ENCODE data around the gene PLXNA2.

The PLXNA2 gene

DNA sequence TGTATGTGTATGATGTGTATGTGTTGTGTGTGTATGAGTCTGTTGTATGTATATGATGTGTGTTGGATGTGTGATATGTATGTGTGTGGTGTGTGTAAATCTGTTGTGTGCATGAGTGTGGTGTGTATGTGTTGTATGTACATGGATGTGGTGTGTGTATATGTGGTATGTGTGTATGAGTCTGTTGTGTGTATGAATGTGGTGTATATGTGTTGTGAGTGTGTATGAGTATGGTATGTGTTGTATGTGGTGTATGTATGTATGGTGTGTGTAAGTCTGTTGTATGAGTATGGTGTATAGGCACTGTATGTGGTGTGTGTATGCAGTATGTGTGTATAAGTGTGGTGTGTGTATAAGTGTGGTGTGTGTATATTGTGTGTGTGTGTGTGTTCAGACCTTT is 95.0 kb downstream of the PLXNA2 start:
- DNase-seq, result no peak
- no peaks in the 10 kb centered on the region for H3K36me3 ChIP-seq
- no peaks in the 10 kb centered on the region for H3K27me3 ChIP-seq
- peaks cover 9% of the 10 kb centered on the region; the same call in 1 of the 2 replicates for H3K4me1 ChIP-seq
- H3K4me3 ChIP-seq (ENCODE audit: low read depth, low read length), result no peak overlapping the region
- TF ChIP-seq, protein P1, sequence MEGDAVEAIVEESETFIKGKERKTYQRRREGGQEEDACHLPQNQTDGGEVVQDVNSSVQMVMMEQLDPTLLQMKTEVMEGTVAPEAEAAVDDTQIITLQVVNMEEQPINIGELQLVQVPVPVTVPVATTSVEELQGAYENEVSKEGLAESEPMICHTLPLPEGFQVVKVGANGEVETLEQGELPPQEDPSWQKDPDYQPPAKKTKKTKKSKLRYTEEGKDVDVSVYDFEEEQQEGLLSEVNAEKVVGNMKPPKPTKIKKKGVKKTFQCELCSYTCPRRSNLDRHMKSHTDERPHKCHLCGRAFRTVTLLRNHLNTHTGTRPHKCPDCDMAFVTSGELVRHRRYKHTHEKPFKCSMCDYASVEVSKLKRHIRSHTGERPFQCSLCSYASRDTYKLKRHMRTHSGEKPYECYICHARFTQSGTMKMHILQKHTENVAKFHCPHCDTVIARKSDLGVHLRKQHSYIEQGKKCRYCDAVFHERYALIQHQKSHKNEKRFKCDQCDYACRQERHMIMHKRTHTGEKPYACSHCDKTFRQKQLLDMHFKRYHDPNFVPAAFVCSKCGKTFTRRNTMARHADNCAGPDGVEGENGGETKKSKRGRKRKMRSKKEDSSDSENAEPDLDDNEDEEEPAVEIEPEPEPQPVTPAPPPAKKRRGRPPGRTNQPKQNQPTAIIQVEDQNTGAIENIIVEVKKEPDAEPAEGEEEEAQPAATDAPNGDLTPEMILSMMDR (IDR thresholded peaks at IDR 0.05; ENCODE audit: low read depth, low read length), result no peak
- H3K9me3 ChIP-seq, result no peaks in the 10 kb centered on the region

DNA sequence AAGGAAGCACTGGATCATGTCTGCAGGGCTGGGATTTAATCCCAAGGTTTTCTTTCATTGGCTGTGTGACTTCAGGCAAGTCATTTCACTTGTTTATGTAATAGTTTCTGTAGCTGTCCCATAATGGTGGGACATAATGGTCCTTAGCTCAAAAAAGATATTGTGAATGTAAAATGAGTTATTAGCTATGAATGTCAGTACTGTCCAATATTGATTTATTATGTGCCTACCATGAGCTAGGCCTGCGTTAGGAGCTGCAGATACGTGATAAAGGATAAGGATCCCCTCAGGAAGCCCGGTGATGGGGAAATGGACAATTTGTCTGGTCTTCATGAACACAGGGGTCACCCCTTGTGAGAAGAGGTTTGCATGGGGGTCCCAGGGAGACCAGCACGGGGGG is 95.8 kb downstream of the PLXNA2 start:
- TF ChIP-seq, protein P1 (IDR thresholded peaks at IDR 0.05; ENCODE audit: low read depth, low read length), result no peak

DNA sequence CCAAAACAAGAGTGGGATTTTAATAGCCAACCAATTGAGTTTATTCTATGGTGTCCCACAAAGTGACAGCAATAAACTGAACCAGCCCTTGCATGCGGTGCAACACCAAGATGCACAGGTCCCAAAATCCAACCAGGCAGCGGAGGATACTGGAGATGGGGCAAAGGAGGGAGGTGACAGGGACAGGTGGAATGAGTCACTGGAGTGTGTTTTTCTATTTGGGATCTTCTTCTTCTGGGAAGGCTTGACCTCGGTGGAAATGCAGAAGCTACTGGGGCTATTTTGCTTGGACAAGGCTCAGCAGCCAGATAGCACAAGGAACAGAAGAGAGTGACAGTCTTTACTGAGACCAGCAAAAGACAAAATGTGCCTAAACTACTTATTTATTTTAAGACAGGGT is 97.5 kb downstream of the PLXNA2 start:
- DNase-seq, result no peak
- Histone ChIP-seq H3K4me1 (peaks cover 9% of the 10 kb centered on the region; the same call in 1 of the 2 replicates), H3K27me3 (no peaks in the 10 kb centered on the region), H3K36me3 (no peaks in the 10 kb centered on the region), H3K4me3 (ENCODE audit: low read depth, low read length) (no peak overlapping the region), H3K9me3 (no peaks in the 10 kb centered on the region)
- TF ChIP-seq, protein P1 (IDR thresholded peaks at IDR 0.05; ENCODE audit: low read depth, low read length), result no peak

More for the DNA sequence above, 95.8 kb downstream of the PLXNA2 start:
- no peaks in the 10 kb centered on the region for H3K9me3 ChIP-seq
- DNase-seq, result no peak
- no peaks in the 10 kb centered on the region for H3K36me3 ChIP-seq
- peaks cover 9% of the 10 kb centered on the region; the same call in 1 of the 2 replicates for H3K4me1 ChIP-seq
- no peak overlapping the region for H3K4me3 ChIP-seq (ENCODE audit: low read depth, low read length)
- H3K27me3 ChIP-seq, result no peaks in the 10 kb centered on the region

DNA sequence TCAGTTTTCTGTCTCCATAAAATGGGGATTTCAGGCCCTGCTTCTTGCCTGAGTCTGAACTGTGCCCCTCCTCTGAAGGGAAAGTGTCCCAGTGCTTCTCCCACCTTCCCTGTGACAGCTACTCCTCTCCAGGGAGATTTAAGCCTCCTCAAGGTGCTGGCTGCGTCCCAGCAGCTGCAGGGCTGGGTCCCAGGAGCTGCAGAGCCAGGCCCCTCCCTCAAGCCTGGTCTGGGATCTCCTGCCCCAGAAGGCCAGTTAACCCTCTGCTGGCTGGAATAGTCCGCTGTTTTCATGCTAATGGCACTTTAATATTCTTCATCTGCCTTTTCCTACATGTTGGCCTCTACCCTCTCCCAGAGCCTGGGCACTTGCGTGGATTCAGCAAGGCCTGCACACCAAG is 99.0 kb downstream of the PLXNA2 start:
- DNase-seq, result no peak
- no peak overlapping the region for H3K4me3 ChIP-seq (ENCODE audit: low read depth, low read length)
- no peaks in the 10 kb centered on the region for H3K27me3 ChIP-seq
- H3K9me3 ChIP-seq, result no peaks in the 10 kb centered on the region
- peaks cover 9% of the 10 kb centered on the region; the same call in 1 of the 2 replicates for H3K4me1 ChIP-seq
- TF ChIP-seq, protein P1 (IDR thresholded peaks at IDR 0.05; ENCODE audit: low read depth, low read length), result no peak
- peaks cover 3% of the 10 kb centered on the region; the same call in 1 of the 2 replicates for H3K36me3 ChIP-seq

DNA sequence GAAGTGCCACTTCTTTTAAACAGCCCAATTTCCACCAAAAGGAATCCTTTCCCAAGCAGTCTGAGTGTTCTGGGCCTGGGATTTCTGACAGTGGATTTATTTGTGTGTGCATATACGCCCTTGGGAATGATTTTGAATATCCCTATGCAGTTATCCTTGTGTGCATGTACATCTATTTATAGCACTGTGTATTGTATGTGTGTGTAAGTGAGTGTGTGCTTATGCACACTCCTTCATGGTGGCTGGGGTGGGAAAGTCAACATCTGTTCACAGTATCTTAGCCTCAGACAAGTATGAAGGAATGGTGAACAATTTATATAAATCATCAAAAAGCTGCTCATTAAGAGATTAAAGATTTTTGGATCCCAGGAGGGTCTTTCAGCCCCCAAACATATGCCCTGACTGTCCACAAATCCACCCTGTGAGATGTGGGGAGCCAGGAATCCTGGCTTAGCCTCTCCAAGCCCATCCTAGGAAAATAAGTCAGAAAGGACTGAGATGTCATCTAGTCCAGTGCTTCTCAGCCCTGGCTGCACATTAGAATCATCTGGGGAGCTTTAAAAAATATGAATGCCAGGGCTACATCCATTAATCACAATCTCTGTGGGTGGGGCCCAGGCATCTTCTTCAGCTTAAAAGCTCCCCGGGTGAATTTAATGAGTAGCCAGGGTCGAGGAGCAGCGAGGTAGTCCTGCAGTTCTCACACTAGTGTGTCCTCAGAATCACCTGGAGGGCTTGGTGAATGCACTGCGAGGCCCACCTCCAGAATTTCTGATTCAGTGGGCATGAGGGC is 101.4 kb downstream of the PLXNA2 start:
- Histone ChIP-seq H3K4me1 (no peaks in the 10 kb centered on the region), H3K9me3 (no peaks in the 10 kb centered on the region), H3K4me3 (ENCODE audit: low read depth, low read length) (no peak overlapping the region), H3K36me3 (peaks cover 7% of the 10 kb centered on the region; the same call in 1 of the 2 replicates), H3K27me3 (no peaks in the 10 kb centered on the region)
- TF ChIP-seq, protein P1 (IDR thresholded peaks at IDR 0.05; ENCODE audit: low read depth, low read length), result no peak
- no peak for DNase-seq

DNA sequence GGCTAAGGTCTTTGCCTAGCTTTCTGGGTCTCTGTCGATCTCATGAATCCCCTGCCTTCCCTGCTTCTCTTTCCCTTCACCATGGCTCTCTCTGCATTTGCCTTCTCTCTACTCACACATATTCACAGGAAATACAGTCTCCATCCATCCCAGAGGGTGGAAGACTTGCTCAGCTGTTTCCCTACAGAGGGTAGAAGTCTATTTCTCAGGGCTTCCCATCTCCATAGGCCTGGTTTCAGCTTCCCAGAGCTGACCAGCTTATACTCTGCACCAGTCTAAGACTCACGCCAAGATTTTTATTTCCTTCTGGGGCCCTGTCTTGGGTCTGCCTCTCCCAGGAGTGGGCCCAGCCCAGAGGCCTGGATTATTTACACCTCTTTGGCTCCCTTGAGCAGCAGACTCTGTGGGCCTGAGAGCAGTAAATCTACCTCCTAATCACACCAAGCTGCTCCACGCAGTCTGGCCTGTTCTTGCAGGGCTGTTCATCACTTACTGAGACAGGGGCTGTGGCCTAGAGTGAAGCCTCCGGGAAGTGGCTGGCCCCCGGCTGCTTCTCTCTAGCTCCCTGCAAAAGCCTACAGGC is 102.5 kb downstream of the PLXNA2 start:
- Histone ChIP-seq H3K27me3 (no peaks in the 10 kb centered on the region), H3K36me3 (peaks cover 7% of the 10 kb centered on the region; the same call in 1 of the 2 replicates), H3K4me3 (ENCODE audit: low read depth, low read length) (no peak overlapping the region), H3K4me1 (peaks cover 2% of the 10 kb centered on the region; the same call in 1 of the 2 replicates), H3K9me3 (no peaks in the 10 kb centered on the region)
- no peak for DNase-seq
- TF ChIP-seq, protein P1 (IDR thresholded peaks at IDR 0.05; ENCODE audit: low read depth, low read length), result no peak

Measured in BE2C (cell line).